ENCODE data around the gene TXK. TPM values are rescaled to one million over a fixed set of nuclear protein-coding genes. Genes with fewer than 3 reads are reported as not detected.

The TXK gene
- polyA plus RNA-seq, 1 of the 3 experiments (the other 2 are of a cell fraction), result 0.61 TPM

DNA sequence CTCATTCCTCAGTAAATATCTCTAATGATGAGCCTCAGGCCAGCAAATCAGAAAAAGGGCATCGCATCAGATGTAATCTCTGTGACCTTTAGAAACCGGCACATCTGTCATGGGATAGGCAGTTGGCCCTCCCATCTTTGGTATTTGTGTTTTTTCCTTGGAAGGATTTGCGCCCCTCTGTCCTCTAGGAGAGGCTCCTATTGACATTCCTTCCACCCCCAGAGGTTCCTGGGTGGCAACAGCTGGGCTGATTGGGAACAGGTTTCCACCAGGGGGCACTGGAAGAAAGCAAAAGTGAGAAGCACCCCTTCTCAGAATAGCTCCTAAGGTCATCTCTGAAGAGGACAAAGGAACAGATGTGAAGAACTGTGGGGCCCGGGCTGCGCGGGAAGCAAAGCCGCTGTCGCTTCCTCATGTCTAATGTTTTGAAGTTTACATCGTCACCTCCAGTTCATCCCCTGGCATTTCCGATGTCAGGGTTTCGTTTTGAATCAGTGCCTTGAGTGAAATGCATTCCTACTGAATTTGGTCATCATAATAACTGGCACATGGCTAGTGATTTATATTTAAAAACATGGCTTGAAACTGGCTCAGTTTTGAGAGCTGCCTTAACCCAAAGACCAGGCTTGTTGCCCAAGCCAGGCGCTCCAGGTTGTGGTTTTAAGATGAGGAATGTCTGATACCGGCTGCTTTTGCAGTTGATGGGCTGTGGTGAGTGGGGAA lies 6.2 kb downstream of the TXK start (continued):
- TF ChIP-seq, protein P1, sequence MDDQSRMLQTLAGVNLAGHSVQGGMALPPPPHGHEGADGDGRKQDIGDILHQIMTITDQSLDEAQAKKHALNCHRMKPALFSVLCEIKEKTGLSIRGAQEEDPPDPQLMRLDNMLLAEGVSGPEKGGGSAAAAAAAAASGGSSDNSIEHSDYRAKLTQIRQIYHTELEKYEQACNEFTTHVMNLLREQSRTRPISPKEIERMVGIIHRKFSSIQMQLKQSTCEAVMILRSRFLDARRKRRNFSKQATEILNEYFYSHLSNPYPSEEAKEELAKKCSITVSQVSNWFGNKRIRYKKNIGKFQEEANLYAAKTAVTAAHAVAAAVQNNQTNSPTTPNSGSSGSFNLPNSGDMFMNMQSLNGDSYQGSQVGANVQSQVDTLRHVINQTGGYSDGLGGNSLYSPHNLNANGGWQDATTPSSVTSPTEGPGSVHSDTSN (IDR thresholded peaks at IDR 0.05), result peak; percentile 95
- TF ChIP-seq, protein P2, sequence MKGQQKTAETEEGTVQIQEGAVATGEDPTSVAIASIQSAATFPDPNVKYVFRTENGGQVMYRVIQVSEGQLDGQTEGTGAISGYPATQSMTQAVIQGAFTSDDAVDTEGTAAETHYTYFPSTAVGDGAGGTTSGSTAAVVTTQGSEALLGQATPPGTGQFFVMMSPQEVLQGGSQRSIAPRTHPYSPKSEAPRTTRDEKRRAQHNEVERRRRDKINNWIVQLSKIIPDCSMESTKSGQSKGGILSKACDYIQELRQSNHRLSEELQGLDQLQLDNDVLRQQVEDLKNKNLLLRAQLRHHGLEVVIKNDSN (IDR thresholded peaks at IDR 0.05; ENCODE audit: borderline replicate concordance, low read depth), result peak; percentile 56
- TF ChIP-seq GATA2 (CRISPR knock-in tag; IDR thresholded peaks at IDR 0.05), result no peak
- TF ChIP-seq JUND (IDR thresholded peaks at IDR 0.05), result peak; percentile 98
- peak; percentile 95 for TF ChIP-seq RXRA (IDR thresholded peaks at IDR 0.05; ENCODE audit: borderline replicate concordance, low read depth)
- peak; percentile 93 for TF ChIP-seq NFIC (IDR thresholded peaks at IDR 0.05; ENCODE audit: borderline replicate concordance)
- TF ChIP-seq, protein P3, sequence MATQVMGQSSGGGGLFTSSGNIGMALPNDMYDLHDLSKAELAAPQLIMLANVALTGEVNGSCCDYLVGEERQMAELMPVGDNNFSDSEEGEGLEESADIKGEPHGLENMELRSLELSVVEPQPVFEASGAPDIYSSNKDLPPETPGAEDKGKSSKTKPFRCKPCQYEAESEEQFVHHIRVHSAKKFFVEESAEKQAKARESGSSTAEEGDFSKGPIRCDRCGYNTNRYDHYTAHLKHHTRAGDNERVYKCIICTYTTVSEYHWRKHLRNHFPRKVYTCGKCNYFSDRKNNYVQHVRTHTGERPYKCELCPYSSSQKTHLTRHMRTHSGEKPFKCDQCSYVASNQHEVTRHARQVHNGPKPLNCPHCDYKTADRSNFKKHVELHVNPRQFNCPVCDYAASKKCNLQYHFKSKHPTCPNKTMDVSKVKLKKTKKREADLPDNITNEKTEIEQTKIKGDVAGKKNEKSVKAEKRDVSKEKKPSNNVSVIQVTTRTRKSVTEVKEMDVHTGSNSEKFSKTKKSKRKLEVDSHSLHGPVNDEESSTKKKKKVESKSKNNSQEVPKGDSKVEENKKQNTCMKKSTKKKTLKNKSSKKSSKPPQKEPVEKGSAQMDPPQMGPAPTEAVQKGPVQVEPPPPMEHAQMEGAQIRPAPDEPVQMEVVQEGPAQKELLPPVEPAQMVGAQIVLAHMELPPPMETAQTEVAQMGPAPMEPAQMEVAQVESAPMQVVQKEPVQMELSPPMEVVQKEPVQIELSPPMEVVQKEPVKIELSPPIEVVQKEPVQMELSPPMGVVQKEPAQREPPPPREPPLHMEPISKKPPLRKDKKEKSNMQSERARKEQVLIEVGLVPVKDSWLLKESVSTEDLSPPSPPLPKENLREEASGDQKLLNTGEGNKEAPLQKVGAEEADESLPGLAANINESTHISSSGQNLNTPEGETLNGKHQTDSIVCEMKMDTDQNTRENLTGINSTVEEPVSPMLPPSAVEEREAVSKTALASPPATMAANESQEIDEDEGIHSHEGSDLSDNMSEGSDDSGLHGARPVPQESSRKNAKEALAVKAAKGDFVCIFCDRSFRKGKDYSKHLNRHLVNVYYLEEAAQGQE (IDR thresholded peaks at IDR 0.05; ENCODE audit: low read depth, low read length), result no peak
- TF ChIP-seq CHD2 (IDR thresholded peaks at IDR 0.05; ENCODE audit: low read length, partially characterized antibody), result no peak
- peak; percentile 41 for TF ChIP-seq SMC3 (IDR thresholded peaks at IDR 0.05; ENCODE audit: low read depth, low read length)
- TF ChIP-seq GABPA (IDR thresholded peaks at IDR 0.05; ENCODE audit: low read depth), result peak; percentile 46; the same call in 1 of the 2 replicates
- peak; percentile 66; the same call in 1 of the 2 replicates for TF ChIP-seq POLR2AphosphoS5 (IDR thresholded peaks at IDR 0.05; ENCODE audit: low read depth, low read length)
- TF ChIP-seq RFX5 (IDR thresholded peaks at IDR 0.05; ENCODE audit: low read length), result no peak
- TF ChIP-seq, protein P4, sequence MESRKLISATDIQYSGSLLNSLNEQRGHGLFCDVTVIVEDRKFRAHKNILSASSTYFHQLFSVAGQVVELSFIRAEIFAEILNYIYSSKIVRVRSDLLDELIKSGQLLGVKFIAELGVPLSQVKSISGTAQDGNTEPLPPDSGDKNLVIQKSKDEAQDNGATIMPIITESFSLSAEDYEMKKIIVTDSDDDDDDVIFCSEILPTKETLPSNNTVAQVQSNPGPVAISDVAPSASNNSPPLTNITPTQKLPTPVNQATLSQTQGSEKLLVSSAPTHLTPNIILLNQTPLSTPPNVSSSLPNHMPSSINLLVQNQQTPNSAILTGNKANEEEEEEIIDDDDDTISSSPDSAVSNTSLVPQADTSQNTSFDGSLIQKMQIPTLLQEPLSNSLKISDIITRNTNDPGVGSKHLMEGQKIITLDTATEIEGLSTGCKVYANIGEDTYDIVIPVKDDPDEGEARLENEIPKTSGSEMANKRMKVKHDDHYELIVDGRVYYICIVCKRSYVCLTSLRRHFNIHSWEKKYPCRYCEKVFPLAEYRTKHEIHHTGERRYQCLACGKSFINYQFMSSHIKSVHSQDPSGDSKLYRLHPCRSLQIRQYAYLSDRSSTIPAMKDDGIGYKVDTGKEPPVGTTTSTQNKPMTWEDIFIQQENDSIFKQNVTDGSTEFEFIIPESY (IDR thresholded peaks at IDR 0.05; ENCODE audit: borderline replicate concordance, low read depth), result peak; percentile 84
- TF ChIP-seq, protein P5, sequence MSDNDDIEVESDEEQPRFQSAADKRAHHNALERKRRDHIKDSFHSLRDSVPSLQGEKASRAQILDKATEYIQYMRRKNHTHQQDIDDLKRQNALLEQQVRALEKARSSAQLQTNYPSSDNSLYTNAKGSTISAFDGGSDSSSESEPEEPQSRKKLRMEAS (IDR thresholded peaks at IDR 0.05; ENCODE audit: low read depth), result peak; percentile 95
- no peak for TF ChIP-seq NRF1 (IDR thresholded peaks at IDR 0.05; ENCODE audit: low read depth, low read length)
- TF ChIP-seq YY1 (IDR thresholded peaks at IDR 0.05; ENCODE audit: low read depth), result peak; percentile 75; the same call in 1 of the 2 replicates
